ENCODE data around the gene MARF1.
"Not testable (repeated sequence)": the region's sequence is repeated elsewhere in the genome, so short reads cannot be mapped to it uniquely, and the experiment has no call there.

Gene MARF1, protein sequence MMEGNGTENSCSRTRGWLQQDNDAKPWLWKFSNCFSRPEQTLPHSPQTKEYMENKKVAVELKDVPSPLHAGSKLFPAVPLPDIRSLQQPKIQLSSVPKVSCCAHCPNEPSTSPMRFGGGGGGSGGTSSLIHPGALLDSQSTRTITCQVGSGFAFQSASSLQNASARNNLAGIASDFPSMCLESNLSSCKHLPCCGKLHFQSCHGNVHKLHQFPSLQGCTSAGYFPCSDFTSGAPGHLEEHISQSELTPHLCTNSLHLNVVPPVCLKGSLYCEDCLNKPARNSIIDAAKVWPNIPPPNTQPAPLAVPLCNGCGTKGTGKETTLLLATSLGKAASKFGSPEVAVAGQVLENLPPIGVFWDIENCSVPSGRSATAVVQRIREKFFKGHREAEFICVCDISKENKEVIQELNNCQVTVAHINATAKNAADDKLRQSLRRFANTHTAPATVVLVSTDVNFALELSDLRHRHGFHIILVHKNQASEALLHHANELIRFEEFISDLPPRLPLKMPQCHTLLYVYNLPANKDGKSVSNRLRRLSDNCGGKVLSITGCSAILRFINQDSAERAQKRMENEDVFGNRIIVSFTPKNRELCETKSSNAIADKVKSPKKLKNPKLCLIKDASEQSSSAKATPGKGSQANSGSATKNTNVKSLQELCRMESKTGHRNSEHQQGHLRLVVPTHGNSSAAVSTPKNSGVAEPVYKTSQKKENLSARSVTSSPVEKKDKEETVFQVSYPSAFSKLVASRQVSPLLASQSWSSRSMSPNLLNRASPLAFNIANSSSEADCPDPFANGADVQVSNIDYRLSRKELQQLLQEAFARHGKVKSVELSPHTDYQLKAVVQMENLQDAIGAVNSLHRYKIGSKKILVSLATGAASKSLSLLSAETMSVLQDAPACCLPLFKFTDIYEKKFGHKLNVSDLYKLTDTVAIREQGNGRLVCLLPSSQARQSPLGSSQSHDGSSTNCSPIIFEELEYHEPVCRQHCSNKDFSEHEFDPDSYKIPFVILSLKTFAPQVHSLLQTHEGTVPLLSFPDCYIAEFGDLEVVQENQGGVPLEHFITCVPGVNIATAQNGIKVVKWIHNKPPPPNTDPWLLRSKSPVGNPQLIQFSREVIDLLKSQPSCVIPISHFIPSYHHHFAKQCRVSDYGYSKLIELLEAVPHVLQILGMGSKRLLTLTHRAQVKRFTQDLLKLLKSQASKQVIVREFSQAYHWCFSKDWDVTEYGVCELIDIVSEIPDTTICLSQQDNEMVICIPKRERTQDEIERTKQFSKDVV (N-terminal part only)

DNA sequence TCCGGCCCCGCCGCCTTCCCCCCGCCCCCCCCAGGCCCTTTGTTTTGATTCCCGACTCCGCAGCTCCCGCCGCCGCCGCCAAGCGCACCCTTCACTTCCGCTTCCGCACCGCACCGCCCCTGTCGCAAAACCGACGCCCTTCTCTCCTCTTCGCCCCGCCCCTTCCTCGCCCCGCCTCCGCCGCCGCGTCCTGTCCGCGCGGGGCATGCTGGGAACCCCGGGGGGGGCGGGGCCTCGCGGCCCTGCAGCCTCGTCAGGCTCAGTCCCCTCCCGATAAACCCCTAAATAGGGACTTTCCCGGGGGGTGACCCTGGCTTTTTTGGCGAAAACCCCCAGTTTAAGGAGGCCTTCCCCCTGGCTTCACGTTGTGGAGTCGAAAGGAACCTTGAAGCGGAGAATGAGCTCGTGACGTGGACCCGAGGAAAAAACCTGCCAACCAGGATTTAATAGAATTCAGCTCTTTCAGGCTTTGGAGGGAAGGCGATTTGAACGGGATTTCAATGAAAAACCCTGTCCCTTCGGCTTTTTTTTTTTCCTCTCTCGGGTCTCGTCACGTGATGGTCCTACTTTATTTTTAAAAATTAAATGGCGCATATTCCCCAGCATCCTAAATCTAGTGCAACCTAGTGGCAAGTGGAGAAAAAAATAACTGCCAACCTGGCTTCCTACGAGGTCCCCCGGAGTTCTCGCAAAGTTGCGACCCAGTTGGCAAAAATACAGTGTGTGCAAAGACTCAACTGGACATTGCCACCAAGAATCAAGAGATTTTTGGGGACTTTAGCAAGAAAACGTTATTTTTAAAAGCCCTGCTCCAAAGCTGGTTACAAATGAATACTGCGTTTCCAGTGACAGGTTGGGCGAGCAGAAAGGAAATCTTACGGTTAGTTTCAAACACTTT is at the start of gene MARF1:
Gene MARF1 (minus strand): TSS at position 107 of the 898 bp plus-strand sequence. CDS start 3,921 bp downstream, outside the sequence.
- DNase-seq (ENCODE audit: low read depth in 2 of 2), result peak; percentile 98 to 99

DNA sequence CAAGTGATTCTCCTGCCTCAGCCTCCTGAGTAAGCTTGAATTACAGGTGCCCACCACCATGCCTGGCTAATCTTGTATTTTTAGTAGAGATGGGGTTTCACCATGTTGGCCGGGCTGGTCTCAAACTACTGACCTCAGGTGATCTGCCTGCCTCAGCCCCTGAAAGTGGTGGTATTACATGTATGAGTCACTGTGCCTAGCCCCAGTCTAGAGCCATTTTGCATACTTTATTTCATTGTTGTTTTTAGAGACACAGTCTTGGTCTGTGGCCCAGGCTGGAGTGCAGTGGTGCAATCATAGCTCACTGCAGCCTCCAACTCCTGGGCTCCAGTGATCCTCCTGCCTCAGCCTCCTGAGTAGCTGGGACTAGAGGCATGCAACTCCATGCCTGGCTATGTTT is 49.6 kb upstream of the MARF1 start:
- DNase-seq (ENCODE audit: low read depth in 2 of 2), result not testable (repeated sequence)

DNA sequence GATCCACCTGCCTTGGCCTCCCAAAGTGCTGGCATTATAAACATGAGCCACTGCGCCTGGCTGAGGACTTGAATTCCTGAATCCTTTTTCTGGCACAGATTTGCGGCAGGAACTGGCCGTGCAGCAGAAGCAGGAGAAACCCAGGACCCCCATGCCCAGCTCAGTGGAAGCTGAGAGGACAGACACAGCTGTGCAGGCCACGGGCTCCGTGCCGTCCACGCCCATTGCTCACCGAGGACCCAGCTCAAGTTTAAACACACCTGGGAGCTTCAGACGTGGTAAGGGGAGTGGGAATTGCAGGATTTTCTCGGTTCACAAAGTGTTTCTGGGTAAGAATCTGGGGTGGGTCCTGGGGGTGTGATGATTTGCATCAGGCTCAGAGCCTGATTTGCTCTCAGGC is 48.1 kb upstream of the MARF1 start:
- DNase-seq (ENCODE audit: low read depth in 2 of 2), result no peak

DNA sequence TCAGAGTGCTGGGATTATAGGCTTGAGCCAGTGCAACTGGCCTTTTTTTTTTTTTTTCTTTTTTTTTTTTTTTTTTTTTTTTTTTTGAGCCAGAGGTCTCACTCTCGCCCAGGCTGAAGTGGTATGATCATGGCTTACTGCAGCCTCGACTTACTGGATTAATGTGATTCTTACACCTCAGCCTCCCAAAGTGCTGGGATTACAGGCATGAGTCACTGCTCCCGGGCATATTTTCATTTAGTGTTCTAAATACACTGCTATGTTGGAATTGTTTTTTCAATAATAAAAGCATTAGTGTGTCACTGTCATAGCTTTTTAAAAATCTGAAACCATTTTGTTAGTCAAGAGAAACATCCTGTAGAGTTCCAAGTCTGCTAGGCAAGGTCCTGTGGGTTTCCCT is 47.3 kb upstream of the MARF1 start:
- no peak for DNase-seq (ENCODE audit: low read depth in 2 of 2)

DNA sequence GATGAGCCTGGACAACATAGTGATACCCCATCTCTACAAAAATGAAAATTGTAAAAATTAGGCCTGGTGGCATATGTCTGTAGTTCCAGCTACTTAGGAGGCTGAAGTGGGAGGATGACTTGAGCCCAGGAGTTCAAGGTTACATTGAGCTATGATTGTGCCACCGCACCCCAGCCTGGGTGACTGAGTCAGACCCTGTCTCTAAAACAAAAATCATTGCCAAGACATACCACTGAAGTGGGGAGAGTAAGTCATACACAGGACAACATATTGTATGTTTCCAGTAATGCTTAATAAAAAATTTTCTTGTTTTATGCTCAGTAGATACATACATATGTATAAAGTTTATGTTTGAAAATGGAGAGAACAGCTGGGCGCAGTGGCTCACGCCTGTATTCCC is 46.3 kb upstream of the MARF1 start:
- DNase-seq (ENCODE audit: low read depth in 2 of 2), result no peak

DNA sequence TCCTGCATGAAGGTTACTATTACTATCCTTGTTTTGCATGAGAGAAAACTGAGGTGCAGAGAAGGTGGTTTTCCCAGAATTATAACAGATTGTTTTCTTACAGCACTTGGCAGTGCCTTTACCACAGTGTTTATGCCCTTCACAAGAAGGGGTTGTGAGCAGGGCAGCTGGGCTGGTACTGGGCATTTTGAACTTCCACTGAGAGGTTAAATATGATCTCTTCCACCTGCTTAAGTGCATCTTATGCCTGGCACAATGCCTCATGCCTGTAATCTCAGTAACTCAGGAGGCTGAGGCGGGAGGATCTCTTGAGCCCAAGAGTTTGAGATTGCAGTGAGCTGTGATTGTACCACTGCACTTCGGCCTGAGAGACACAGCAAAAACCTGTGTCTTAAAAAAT is 43.3 kb upstream of the MARF1 start:
- DNase-seq (ENCODE audit: low read depth in 2 of 2), result no peak

DNA sequence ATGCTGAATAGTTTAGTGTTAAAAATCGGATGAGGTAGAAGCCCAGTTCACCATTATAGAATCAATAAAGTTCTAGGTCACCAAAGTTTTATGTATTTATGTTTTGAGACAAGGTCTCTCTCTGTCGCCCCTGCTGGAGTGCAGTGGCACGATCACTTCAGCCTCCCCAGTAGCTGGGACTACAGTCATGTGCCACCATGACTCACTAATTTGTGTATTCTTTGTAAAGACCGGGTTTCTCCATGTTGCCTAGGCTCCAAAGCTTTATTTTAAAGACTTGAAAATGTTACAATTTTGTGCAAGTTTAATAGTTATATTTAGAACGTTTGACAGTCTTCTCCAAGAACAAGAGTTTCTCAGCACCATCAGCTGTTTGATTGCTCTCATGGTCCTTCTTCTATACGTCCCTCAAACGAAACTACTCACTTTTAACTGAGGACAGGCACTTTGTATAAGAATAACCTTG is 39.2 kb upstream of the MARF1 start:
- peak in 1 of 2 donors; percentile 8 for DNase-seq (ENCODE audit: low read depth in 2 of 2)

DNA sequence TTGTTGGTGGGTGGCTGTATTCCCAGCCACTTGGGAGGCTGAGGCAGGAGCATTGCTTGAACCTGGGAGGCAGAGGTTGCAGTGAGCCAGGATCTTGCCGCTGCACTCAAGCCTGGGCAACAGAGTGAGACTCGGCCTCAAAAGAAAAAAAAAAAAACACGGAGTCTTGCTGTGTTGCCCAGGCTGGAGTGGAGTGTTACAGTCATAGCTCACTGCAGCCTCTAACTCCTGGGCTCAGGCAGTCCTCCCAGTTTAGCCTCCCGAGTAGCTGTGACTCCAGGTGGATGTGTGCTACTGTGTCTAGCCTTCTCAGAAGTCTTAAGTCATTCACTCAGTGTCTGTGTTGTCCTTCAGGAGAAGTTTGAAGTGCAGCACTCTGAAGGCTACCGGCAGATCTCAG is 34.5 kb upstream of the MARF1 start:
- no peak for DNase-seq (ENCODE audit: low read depth in 2 of 2)

DNA sequence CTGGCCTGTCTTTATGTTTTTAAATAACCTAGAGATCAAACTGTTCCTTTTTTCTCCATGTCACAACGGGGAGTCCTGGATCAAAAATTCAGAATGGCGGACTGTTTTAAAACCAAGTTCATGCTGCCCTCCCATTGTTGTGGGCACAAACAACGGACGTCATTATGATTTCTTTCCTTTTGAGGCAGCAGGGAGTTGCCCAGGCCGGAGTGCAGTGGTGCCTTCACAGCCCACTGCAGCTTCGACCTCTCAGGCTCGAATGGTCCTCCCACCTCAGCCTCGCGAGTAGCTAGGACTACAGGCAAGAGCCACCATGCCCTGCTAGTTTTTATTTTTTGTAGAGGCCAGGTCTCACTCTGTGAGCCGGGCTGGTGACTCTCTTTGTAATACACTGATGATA is 33.6 kb upstream of the MARF1 start:
- no peak for DNase-seq (ENCODE audit: low read depth in 2 of 2)

DNA sequence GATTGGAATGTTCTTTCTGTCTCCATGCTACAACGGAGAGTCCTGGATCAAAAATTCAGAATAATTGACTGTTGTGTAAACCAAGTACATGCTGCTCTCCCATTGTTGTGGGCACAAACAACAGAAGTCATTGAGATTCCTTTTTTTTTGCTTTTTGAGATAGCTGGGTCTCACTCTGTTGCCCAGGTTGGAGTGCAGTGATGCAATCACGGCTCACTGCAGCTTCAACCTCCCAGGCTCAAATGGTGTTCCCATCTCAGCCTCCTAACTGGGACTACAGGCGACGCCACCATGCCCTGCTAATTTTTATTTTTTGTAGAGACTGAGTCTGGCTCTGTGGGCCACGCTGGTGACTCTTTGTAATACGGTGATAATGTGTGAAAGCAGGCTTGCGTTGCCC is 31.6 kb upstream of the MARF1 start:
- DNase-seq (ENCODE audit: low read depth in 2 of 2), result no peak

DNA sequence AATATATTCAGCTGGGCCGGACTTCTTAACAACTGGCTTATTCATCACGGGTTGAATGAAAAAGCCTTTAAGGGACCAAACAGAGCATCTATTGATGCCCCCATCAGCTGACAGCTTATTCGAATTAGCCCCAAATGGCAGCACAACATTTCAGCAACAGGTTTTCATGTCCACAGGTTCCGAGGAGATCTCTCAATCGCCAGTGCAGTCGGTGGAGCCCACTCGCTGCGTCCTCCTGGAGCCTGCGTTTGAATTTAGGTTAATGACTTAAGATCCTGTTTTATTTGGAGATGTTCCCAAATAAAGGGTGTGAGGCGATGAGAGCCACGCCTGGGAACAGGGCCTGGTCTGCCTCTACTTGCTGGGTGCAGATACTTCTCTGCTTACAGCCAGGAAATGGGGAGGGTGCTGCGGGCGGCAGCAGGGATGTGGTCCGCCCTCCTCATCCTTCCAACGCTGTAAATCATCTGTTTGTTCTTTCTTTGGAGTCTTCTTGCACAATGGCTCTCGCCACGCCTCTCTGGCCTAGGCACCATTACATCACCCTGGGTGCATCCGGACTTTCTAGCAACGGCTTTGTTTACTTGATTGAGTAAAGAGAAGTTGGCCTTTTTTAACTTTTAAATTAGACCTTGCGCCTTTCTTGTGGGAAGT is 29.7 kb upstream of the MARF1 start:
- peak; percentile 16 to 25 for DNase-seq (ENCODE audit: low read depth in 2 of 2)

DNA sequence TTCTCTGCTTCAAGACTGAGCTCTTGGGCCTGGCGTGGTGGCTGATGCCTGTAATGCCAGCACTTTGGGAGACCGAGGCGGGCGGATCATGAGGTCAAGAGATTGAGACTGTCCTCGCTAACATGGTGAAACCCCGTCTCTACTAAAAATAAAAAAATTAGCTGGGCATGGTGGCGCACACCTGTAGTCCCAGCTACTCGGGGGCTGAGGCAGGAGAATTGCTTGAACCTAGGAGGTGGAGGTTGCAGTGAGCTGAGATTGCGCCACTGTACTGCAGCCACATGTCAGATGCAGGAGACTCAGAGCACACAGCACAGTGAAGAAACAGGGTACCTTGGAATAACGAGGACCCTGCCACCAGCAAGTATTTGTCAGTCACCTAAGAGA is 29.2 kb upstream of the MARF1 start:
- not testable (repeated sequence) for DNase-seq (ENCODE audit: low read depth in 2 of 2)

DNA sequence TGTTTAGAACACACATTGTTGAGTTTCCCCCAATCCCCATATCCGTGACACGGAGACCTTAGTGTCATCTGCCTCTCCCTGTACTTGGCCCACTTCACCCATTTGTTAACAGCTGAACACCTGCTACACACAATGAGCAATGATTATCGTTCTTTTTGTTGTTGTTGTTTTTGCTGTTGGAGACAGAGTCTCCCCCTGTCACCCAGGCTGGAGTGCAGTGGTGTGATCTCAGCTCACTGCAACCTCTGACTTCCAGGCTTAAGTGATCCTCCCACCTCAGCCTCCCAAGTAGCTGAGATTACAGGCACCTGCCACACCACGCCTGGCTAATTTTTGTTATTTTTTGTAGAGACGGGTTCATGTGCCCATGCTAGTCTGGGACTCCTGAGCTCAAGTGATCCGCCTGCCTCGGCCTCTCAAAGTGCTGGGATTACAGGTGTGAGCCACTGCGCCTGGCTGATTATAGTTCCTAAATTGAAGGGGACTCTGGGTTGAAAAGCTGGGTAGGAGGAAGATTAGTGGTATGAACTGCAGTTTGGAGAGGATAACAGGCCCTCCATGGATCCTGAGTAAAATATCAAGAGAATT is 28.7 kb upstream of the MARF1 start:
- no peak for DNase-seq (ENCODE audit: low read depth in 2 of 2)

DNA sequence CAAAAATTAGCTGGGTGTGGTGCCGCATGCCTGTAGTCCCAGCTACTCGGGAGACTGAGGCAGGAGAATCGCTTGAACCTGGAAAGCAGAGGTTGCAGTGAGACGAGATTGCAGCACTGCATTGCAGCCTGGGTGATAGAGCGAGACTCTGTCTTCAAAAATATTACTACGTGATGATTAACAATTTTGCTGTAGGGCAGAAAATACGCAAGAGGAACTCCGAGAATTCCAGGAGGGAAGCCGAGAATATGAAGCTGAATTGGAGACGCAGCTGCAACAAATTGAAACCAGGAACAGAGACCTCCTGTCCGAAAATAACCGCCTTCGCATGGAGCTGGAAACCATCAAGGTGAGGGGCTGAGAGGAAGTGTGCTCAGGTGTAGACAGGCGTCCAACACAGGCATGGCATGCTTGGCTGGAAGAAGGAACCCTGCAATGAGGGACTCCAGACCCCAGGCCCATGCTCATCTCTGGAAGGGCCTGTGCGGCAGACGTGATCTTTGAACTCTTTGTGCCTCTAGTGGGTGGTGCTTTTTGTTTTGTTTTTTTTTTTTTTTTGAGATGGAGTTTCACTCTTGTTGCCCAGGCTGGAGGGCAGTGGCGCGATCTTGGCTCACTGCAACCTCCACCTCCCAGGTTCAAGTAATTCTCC is 24.3 kb upstream of the MARF1 start:
- no peak for DNase-seq (ENCODE audit: low read depth in 2 of 2)

DNA sequence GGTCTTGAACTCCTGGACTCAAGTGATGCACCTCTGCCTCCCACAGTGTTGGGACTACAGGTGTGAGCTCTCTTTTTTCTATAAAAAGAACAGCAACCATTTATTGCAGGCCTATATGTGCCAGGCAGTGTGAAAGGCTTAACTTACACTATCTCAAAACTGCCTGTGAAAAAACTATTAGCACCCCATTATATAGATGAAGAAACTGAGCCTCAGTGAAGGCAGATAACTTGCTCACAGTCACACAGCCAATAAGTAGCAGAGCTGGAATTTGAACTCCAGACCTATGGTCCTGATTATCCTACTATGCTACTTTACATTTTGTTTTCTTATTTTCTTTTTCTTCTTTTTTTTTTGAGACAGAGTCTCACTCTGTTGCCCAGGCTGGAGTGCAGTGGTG is 22.2 kb upstream of the MARF1 start:
- DNase-seq (ENCODE audit: low read depth in 2 of 2), result no peak

DNA sequence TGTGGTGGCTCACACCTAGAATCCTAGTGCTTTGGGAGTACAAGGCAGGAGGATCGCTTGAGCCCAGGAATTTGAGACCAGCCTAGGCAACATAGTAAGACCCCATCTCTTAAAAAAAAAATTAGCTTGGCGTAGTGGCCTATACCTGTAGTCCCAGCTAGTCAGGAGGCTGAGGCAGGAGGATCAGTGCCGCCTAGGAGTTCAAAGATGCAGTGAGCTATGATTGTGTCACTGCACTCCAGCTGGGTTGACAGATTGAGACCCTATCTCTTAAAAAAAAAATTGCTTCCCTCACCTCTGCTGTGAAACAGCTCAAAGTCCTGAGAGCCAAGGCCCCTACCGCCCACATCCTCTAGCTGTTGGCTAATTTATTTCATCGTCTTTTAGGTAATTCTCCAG is 17.2 kb upstream of the MARF1 start:
- DNase-seq (ENCODE audit: low read depth in 2 of 2), result no peak

DNA sequence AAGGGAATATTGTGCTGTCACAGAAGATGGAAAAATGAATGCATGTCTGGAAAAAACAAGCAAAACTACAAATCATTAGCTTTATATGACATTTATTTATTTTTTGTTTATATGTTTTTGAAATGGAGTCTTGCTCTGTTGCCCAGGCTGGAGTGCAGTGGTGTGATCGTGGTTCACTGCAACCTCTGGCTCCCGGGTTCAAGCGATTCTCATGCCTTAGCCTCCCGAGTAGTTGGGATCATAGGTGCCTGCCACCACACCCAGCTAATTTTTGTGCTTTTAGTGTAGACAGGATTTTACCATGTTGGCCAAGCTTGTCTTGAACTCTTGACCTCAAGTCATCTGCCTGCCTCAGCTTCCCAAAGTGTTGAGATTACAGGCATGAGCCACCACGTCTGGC is 15.6 kb upstream of the MARF1 start:
- no peak for DNase-seq (ENCODE audit: low read depth in 2 of 2)

DNA sequence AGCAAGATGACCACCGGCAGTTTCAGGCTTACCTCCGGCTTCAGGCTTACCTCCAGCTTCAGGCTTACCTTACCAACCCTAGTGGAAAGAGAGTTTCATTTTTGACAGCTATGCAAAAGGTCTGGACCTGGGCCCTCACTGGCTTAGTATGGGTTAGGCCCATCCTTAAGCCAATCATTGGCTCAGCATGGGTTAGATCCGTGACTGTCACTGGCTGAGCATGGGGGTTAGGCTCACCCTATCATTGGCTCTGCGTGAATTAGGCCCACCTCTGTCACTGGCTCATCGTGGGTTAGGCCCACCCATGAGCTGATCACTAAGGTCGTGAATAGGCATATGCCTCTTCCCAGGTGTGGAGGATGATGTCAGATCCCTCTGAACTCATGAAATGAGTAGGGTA is 15.2 kb upstream of the MARF1 start:
- no peak for DNase-seq (ENCODE audit: low read depth in 2 of 2)

DNA sequence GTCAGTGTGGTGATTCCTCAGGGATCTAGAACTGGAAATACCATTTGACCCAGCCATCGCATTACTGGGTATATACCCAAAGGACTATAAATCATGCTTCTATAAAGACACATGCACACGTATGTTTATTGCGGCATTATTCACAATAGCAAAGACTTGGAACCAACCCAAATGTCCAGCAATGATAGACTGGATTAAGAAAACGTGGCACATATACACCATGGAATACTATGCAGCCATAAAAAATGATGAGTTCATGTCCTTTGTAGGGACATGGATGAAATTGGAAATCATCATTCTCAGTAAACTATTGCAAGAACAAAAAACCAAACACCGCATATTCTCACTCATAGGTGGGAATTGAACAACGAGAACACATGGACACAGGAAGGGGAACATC is 12.6 kb upstream of the MARF1 start:
- DNase-seq (ENCODE audit: low read depth in 2 of 2), result not testable (repeated sequence)

DNA sequence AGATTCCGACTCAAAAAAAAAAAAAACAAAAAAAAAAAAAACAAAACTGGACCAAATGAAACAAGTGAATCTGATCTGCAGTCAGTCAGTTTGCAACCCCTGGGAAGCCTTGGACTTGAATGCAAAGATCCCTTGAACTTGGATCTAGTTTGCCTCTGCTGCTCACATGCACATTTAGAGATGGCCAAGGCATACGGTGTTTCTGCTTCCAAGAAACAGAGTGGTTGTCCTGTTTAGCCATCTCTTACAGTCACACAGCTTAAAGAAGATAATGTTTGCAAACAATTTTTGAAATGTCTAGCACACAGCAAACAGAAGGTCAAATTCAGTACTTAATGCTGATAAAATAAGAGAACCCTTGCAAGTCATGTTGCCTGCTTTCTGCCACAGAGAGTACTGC is 11.6 kb upstream of the MARF1 start:
- no peak for DNase-seq (ENCODE audit: low read depth in 2 of 2)

Measured in activated CD8-positive, alpha-beta memory T cell treated with anti-CD3 and anti-CD28 coated beads for 4 hours (primary cell).